B cell (primary cell): ENCODE results near the gene TRIM44. TPM values are rescaled to one million over a fixed set of nuclear protein-coding genes. Genes with fewer than 3 reads are reported as not detected.
"Not testable (repeated sequence)": the region's sequence is repeated elsewhere in the genome, so short reads cannot be mapped to it uniquely, and the experiment has no call there.

ENCODE experiments used
- ATAC-seq: fragments of 200-7000 bp; cut with Tn5 transposase; one replicate; pipeline ENCODE4 v1.10.0; 2021; ENCODE audit warnings: low read depth, mild to moderate bottlenecking, moderate number of reproducible peaks, moderate library complexity
- CTCF ChIA-PET: fragments of 350-600 bp; sonication (Branson Sonifier 250); formaldehyde crosslinking; loops from one replicate; lab custom pipeline; 2021; ENCODE audit warnings: antibody characterized with exemption, inconsistent platforms; lab: Charles Lee
- POLR2A ChIA-PET: fragments of 350-600 bp; sonication (Branson Sonifier 250); formaldehyde crosslinking; loops from one replicate; lab custom pipeline; 2021; ENCODE audit warnings: antibody characterized with exemption; lab: Charles Lee
- DNase-seq: peaks from one replicate; pipeline ENCODE4 v3.0.0; 2013
- H2AFZ ChIP-seq: 2 replicates; pipeline ENCODE4 v1.6.1; 2012; ENCODE audit warnings: mild to moderate bottlenecking, low read depth, low read length; ENCODE audit not compliant: insufficient read depth, poor library complexity, severe bottlenecking
- H3K27ac ChIP-seq, 2 donors: 1 replicate in 1 of 2; 2 replicates in 1 of 2; pipeline ENCODE4 v1.5.1; 2012 to 2013; ENCODE audit warnings: low read length in 2 of 2, mild to moderate bottlenecking in 2 of 2, moderate library complexity in 1 of 2
- H3K27me3 ChIP-seq, 4 experiments: fragments of 200-600 bp in 1 of 4; sonication (generic) in 1 of 4; replicated peaks in 1 of 4; 1 replicate in 2 of 4; 2 replicates in 2 of 4; pipeline versions ENCODE4 v1.6.1 to v1.7.0; 2013 to 2016; ENCODE audit warnings: low read length in 3 of 4, mild to moderate bottlenecking in 2 of 4, mixed read lengths in 1 of 4, moderate library complexity in 1 of 4; ENCODE audit not compliant: insufficient read depth in 4 of 4, control insufficient read depth in 3 of 4; ENCODE audit errors: control extremely low read depth in 1 of 4
- H3K36me3 ChIP-seq, 2 experiments: replicated peaks in 1 of 2; 1 replicate in 1 of 2; 2 replicates in 1 of 2; pipeline versions ENCODE4 v1.6.1 to v1.7.1; 2013; ENCODE audit warnings: low read length in 1 of 2; ENCODE audit not compliant: insufficient read depth in 2 of 2, control insufficient read depth in 1 of 2; ENCODE audit errors: control extremely low read depth in 1 of 2, extremely low read depth in 1 of 2
- H3K4me1 ChIP-seq, 2 donors: fragments of 200-600 bp in 1 of 2; sonication (generic) in 1 of 2; 1 replicate in 1 of 2; 2 replicates in 1 of 2; pipeline versions ENCODE4 v1.5.1 to v1.6.1; 2013 to 2017; ENCODE audit warnings: low read length in 2 of 2; ENCODE audit not compliant: control insufficient read depth in 2 of 2, insufficient read depth in 2 of 2
- H3K4me2 ChIP-seq: replicated peaks from 2 replicates; pipeline ENCODE3; 2012; ENCODE audit warnings: mild to moderate bottlenecking, low read depth, low read length; ENCODE audit not compliant: poor library complexity, severe bottlenecking
- H3K4me3 ChIP-seq, 5 experiments: fragments of 200-600 bp in 1 of 5; sonication (generic) in 1 of 5; 1 replicate in 3 of 5; 2 replicates in 2 of 5; pipeline versions ENCODE4 v1.5.1 to v1.7.0; 2011 to 2016; ENCODE audit warnings: low read length in 4 of 5, mild to moderate bottlenecking in 4 of 5, low read depth in 2 of 5, control low read depth in 1 of 5, moderate library complexity in 1 of 5; ENCODE audit not compliant: insufficient read depth in 1 of 5; ENCODE audit errors: control extremely low read depth in 1 of 5, extremely low read depth in 1 of 5
- H3K79me2 ChIP-seq: fragments of 200-600 bp; sonication (generic); one replicate; pipeline ENCODE4 v1.6.0; 2016; ENCODE audit warnings: low read length; ENCODE audit not compliant: control insufficient read depth, insufficient read depth
- H3K9ac ChIP-seq: fragments of 200-600 bp; sonication (generic); 2 replicates; pipeline ENCODE4 v1.6.1; 2017; ENCODE audit warnings: mild to moderate bottlenecking, low read length, moderate library complexity
- H3K9me3 ChIP-seq, 3 donors: one replicate each; pipeline versions ENCODE4 v1.6.1 to v1.7.1; 2013; ENCODE audit warnings: low read length in 2 of 3; ENCODE audit not compliant: control insufficient read depth in 2 of 3, insufficient read depth in 1 of 3; ENCODE audit errors: control extremely low read depth in 1 of 3
- H4K20me1 ChIP-seq: 2 replicates; pipeline ENCODE4 v1.6.0; 2012; ENCODE audit warnings: mild to moderate bottlenecking, low read length; ENCODE audit not compliant: insufficient read depth, control insufficient read depth, poor library complexity, severe bottlenecking
- H3K27ac Mint-ChIP-seq: one replicate; pipeline ENCODE4 v1.8.0; 2021; ENCODE audit warnings: mixed read lengths
- H3K27me3 Mint-ChIP-seq: one replicate; pipeline ENCODE4 v1.8.0; 2021; ENCODE audit warnings: mixed read lengths
- H3K4me1 Mint-ChIP-seq: one replicate; pipeline ENCODE4 v1.8.0; 2021; ENCODE audit warnings: mixed read lengths
- H3K4me3 Mint-ChIP-seq: one replicate; pipeline ENCODE4 v1.8.0; 2021; ENCODE audit warnings: mixed read lengths
- H3K9me3 Mint-ChIP-seq: one replicate; pipeline ENCODE4 v1.8.0; 2022; ENCODE audit warnings: mixed read lengths; ENCODE audit not compliant: insufficient read depth
- CTCF ChIP-seq: fragments of 200-600 bp; IDR thresholded peaks from one replicate; pipeline ENCODE4 v1.8.0; 2022; ENCODE audit warnings: antibody characterized with exemption, mild to moderate bottlenecking
- EZH2 ChIP-seq: IDR thresholded peaks from 2 replicates; pipeline ENCODE4 v1.6.1; 2012; ENCODE audit warnings: borderline replicate concordance, low read depth, mild to moderate bottlenecking, moderate library complexity, low read length; ENCODE audit not compliant: insufficient read depth, poor library complexity, severe bottlenecking
- WGBS: methylation state at CpG from one replicate; pipeline ENCODE4 v1.1.5; 2013; ENCODE audit warnings: missing lambda C conversion rate; ENCODE audit not compliant: insufficient coverage; 5-methylcytosine and 5-hydroxymethylcytosine counted together
- intact Hi-C: fragments of 100-400 bp; cut with micrococcal nuclease; formaldehyde crosslinking; loops from one replicate; pipeline ENCODE4 v1.10.0; 2022
- polyA plus RNA-seq: library from polyadenylated mRNA; depleted of rRNA; stranded (reverse); fragments of >200 nt; gene quantifications from 2 replicates; pipeline ENCODE4 v1.2.3, GENCODE V29; 2012
- total RNA-seq, 2 donors: library from RNA; stranded (reverse); fragments of 120-200 nt in 1 of 2; gene quantifications; 1 replicate in 1 of 2; 2 replicates in 1 of 2; pipeline versions ENCODE4 v1.2.3 to v1.2.4, GENCODE V29; 2013 to 2022

The TRIM44 gene
- total and polyA plus RNA-seq, 2 donors (not counting 1 experiment from before 2014, with no cell fraction given): 39.1 to 71.1 TPM

DNA sequence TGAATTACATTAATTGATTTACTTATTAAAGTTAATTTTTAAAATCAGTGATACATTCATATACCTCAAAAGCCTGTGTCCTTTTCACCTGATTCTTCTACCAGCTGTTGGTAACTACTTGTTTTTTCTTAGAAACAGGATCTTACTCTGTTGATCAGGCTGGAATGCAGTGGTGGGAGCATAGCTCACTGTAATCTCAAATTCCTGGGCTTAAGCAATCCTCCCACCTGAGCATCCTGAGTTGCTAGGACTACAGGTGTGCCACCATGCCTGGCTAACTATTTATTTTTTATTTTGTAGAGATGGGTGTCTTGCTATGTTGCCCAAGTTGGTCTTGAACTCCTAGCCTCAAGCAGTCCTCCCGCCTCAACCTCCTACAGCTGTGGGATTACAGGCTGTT lies 4.7 kb downstream of the TRIM44 start:
- CTCF ChIA-PET: interaction anchor here (0.6 kb wide), 1 partner anchor 95 kb away, joined by 3 read pairs; no protein-coding TSS in a partner anchor
- Histone ChIP-seq H3K27me3 (no peaks in the 10 kb centered on the region), H3K79me2 (peaks cover 90% of the 10 kb centered on the region), H3K4me1 (peaks cover 16 to 32% of the 10 kb centered on the region in 2 donors), H3K4me2 (no peak overlapping the region), H3K9ac (no peak overlapping the region), H3K27ac (no peak overlapping the region), H2AFZ (no peak overlapping the region), H3K36me3 (peaks cover 3 to 5% of the 10 kb centered on the region in 2 experiments), H3K4me3 (no peak overlapping the region), H3K9me3 (peaks cover 14 to 35% (median 22%) of the 10 kb centered on the region in 3 donors), H4K20me1 (peaks cover 25% of the 10 kb centered on the region)
- WGBS: no CpG with 5 or more reads among the region's 1 CpG
- H3K9me3 Mint-ChIP-seq: peaks cover 22% of the 10 kb centered on the region
- H3K27ac Mint-ChIP-seq: no peak overlapping the region
- TF ChIP-seq CTCF: no peak
- no peak for TF ChIP-seq EZH2
- no peak for DNase-seq
- intact Hi-C loops: loop anchor here (10.0 kb wide), 3 partner anchors 58 to 1932 kb away; partner anchors contain the start of genes CAPRIN1 and CD59
- POLR2A ChIA-PET: no interaction called here
- H3K4me3 Mint-ChIP-seq: no peak overlapping the region
- peaks cover 57% of the 10 kb centered on the region for H3K4me1 Mint-ChIP-seq
- ATAC-seq: no peak
- H3K27me3 Mint-ChIP-seq: no peaks in the 10 kb centered on the region

DNA sequence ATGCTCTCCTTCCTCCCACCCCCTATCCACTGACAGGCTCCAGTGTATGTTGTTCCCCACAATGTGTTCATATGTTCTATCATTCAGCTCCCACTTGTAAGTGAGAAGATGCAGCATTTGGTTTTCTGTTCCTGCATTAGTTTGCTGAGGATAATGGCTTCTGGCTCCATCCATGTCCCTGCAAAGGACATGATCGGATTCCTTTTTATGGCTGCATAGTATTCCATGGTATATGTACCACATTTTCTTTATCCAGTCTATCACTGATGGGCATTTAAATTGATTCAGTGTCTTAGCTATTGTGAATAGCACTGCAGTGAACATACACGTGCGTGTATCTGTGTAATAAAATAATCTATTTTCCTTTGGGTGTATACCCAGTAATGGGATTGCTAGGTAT lies 5.8 kb downstream of the TRIM44 start:
- Mint-ChIP-seq H3K4me1 (peaks cover 59% of the 10 kb centered on the region), H3K9me3 (peaks cover 20% of the 10 kb centered on the region)
- H3K9ac ChIP-seq, H3K27ac Mint-ChIP-seq, H3K27me3 ChIP-seq, H3K27ac ChIP-seq, H3K4me3 Mint-ChIP-seq, H3K4me2 ChIP-seq, ATAC-seq, DNase-seq, POLR2A ChIA-PET, H3K27me3 Mint-ChIP-seq, CTCF ChIA-PET, H3K36me3 ChIP-seq, H3K4me3 ChIP-seq, H2AFZ ChIP-seq: not testable (repeated sequence)
- peaks cover 36% of the 10 kb centered on the region for H4K20me1 ChIP-seq
- peaks cover 11 to 29% of the 10 kb centered on the region in 2 donors for H3K4me1 ChIP-seq
- H3K79me2 ChIP-seq: peaks cover 95% of the 10 kb centered on the region
- WGBS: no CpG with 5 or more reads among the region's 3 CpGs
- peaks cover 14 to 34% (median 17%) of the 10 kb centered on the region in 3 donors for H3K9me3 ChIP-seq
- intact Hi-C loops: loop anchor here (10.0 kb wide), 3 partner anchors 56 to 1934 kb away; partner anchors contain the start of genes CAPRIN1 and CD59
